ENCODE measurements around the gene DMRTC2. TPM values are rescaled to one million over a fixed set of nuclear protein-coding genes. Genes with fewer than 3 reads are reported as not detected.

Gene DMRTC2
- total and polyA plus RNA-seq, 2 donors (not counting 1 experiment from before 2014, with no cell fraction given): not detected

DNA sequence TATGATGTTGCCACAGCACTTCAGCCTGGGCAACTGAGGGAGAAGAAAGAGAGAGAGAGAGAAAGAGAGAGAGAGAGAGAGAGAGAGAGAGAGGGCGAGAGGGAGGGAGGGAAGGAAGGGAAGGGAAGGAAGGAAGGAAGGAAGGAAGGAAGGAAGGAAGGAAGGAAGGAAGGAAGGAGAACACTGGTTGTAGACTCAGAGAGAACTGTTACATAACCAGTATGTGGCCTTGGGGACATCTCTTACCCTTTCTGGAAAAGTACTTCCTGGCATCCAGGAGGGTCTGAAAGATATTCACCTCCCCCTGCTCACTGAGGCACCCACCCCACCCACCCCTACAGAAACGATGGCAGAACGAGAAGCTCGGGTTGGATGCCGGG, 35.5 kb downstream of the DMRTC2 start:
- no peaks in the 10 kb centered on the region for H3K27me3 ChIP-seq (replicated peaks in 1 of 4; ENCODE audit: control extremely low read depth in 1 of 4, control insufficient read depth in 3 of 4, insufficient read depth in 4 of 4, low read length in 3 of 4)
- ChIA-PET POLR2A (no interaction called here), CTCF (interaction anchor here (1.2 to 2.8 kb wide), 3 partner anchors 9 to 70 kb away, joined by 3 to 8 read pairs (median 5); no protein-coding TSS in a partner anchor)
- H3K4me3 ChIP-seq (ENCODE audit: control extremely low read depth in 1 of 5, extremely low read depth in 1 of 5, insufficient read depth in 1 of 5, low read depth in 2 of 5, low read length in 4 of 5): peak overlapping the region in 3 of 5 experiments; percentile 15 to 97 (median 94)
- Mint-ChIP-seq H3K9me3 (ENCODE audit: insufficient read depth) (no peaks in the 10 kb centered on the region), H3K4me3 (peak overlapping the region; percentile 97), H3K27me3 (no peaks in the 10 kb centered on the region), H3K27ac (peak overlapping the region; percentile 99), H3K4me1 (peaks cover 73% of the 10 kb centered on the region)
- peak overlapping the region; percentile 84 for H3K4me2 ChIP-seq (replicated peaks; ENCODE audit: low read depth, low read length, poor library complexity, severe bottlenecking)
- peaks cover 78% of the 10 kb centered on the region for H3K79me2 ChIP-seq (ENCODE audit: control insufficient read depth, insufficient read depth, low read length)
- TF ChIP-seq, protein P1, sequence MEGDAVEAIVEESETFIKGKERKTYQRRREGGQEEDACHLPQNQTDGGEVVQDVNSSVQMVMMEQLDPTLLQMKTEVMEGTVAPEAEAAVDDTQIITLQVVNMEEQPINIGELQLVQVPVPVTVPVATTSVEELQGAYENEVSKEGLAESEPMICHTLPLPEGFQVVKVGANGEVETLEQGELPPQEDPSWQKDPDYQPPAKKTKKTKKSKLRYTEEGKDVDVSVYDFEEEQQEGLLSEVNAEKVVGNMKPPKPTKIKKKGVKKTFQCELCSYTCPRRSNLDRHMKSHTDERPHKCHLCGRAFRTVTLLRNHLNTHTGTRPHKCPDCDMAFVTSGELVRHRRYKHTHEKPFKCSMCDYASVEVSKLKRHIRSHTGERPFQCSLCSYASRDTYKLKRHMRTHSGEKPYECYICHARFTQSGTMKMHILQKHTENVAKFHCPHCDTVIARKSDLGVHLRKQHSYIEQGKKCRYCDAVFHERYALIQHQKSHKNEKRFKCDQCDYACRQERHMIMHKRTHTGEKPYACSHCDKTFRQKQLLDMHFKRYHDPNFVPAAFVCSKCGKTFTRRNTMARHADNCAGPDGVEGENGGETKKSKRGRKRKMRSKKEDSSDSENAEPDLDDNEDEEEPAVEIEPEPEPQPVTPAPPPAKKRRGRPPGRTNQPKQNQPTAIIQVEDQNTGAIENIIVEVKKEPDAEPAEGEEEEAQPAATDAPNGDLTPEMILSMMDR (IDR thresholded peaks at IDR 0.05): no peak
- no peak for TF ChIP-seq EZH2 (IDR thresholded peaks at IDR 0.05; ENCODE audit: borderline replicate concordance, insufficient read depth, low read depth, low read length, poor library complexity, severe bottlenecking)
- WGBS (ENCODE audit: insufficient coverage): no CpG with 5 or more reads among the region's 5 CpGs
- intact Hi-C loops (cut with micrococcal nuclease): loop anchor here (5.0 kb wide), 1 partner anchor 197 kb away; the partner anchor contains the start of gene ZNF574
- DNase-seq (no peak), ATAC-seq (ENCODE audit: low read depth) (no peak)
- peak overlapping the region; percentile 92 for H3K9ac ChIP-seq (ENCODE audit: low read length)
- H3K27ac ChIP-seq (ENCODE audit: low read length in 2 of 2): peak overlapping the region in 1 of 2 donors; percentile 96
- H4K20me1 ChIP-seq (ENCODE audit: control insufficient read depth, insufficient read depth, low read length, poor library complexity, severe bottlenecking): peaks cover 68% of the 10 kb centered on the region
- no peaks in the 10 kb centered on the region for H3K9me3 ChIP-seq (ENCODE audit: control extremely low read depth in 1 of 3, control insufficient read depth in 2 of 3, insufficient read depth in 1 of 3, low read length in 2 of 3)
- H3K36me3 ChIP-seq (replicated peaks in 1 of 2; ENCODE audit: control extremely low read depth in 1 of 2, control insufficient read depth in 1 of 2, extremely low read depth in 1 of 2, insufficient read depth in 2 of 2, low read length in 1 of 2): peaks cover 0 to 40% of the 10 kb centered on the region in 2 experiments
- H3K4me1 ChIP-seq (ENCODE audit: control insufficient read depth in 2 of 2, insufficient read depth in 2 of 2, low read length in 2 of 2): peaks cover 57 to 75% of the 10 kb centered on the region in 2 donors
- no peak overlapping the region for H2AFZ ChIP-seq (ENCODE audit: insufficient read depth, low read depth, low read length, poor library complexity, severe bottlenecking)
